ENCODE measurements around the gene FBXO9. TPM values are rescaled to one million over a fixed set of nuclear protein-coding genes. Genes with fewer than 3 reads are reported as not detected.

The FBXO9 gene
- 34.2 and 36.7 TPM in 2 replicates for total RNA-seq

DNA sequence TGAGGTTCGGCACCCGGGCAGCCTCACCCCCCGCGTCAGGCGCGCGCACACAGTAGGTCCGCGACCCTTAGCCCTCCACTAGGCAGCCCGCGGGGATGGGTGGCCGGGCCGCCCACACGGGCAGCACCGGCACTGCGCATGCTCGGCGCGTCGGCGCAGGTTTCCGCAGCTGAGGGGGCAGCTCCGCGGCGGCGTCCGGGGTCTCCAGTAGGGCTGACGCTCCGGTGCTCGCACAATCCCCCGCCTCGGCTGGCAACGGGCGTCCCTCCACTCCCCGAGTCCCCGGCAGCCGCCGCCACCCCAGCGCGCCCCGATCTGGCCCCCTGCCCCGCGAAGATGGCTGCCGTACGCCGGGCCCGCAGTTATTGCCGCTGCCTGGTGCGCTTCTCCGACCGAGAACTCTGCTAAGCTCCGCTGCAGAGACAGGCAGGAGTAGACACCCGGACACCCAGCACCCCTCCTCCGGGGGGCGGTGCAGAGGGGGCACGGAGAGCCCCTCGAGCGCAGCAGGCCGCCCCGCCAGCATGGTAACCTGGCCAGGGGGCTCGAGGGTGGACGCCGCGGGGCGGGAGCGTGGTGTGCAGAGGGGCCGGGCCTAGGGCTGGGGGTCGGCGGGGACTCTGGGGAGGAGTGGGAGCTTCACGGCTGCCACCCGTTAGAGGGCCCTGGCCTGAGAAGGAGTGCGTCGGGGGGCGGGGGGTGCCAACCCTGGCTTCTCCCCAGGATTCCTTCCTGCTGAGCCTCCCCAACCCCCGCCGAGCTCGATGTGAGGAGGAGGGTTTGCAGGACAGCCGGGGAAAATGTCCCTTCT, at the start of gene FBXO9:
TSS of gene FBXO9 (plus strand) at position 139 of the 811 bp plus-strand sequence. CDS start at position 525, 386 bp downstream.

DNA sequence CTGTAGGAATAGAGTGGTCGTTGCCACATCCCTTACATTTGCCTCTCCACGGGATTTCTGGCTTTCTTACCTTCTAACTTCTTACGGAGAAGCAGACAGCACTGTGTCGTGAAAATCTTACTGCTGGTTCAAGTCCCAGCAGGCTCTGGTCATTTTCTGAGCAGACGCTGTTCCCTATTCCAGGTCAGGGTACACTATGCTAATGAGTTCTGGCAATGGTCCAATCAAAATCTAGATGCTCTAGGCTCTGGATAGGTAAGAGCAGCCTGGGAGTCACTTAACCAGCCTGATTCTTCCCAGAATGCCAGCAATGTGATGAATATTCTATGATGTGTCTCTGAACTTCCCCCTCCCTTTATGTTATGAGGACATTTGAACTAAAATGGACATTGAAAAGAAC, 83.5 kb downstream of the FBXO9 start, which contains the start of gene GCM1:
TSS of gene GCM1 (minus strand) at position 158 of the 400 bp plus-strand sequence. CDS start 3,209 bp downstream, outside the sequence.

Other genes starting within 250 kb of the FBXO9 start
- gene GSTA5, start 224.6 kb upstream of the FBXO9 start, total RNA-seq = not detected in 2 replicates
- gene GSTA3, start 155.7 kb upstream of the FBXO9 start, total RNA-seq = not detected in 2 replicates
- 79.1 and 85.1 TPM in 2 replicates for gene GSTA4, start 70.1 kb upstream of the FBXO9 start, total RNA-seq
- 9.8 and 12.1 TPM in 2 replicates for gene CILK1, start 3.6 kb upstream of the FBXO9 start, total RNA-seq
- not detected in 2 replicates for gene GCM1, start 83.4 kb downstream of the FBXO9 start, total RNA-seq